Left ventricle myocardium inferior (tissue), 1 donor: ENCODE data around the gene REPS1. TPM values are rescaled to one million over a fixed set of nuclear protein-coding genes. Genes with fewer than 3 reads are reported as not detected.

ENCODE experiments used
- DNase-seq: peaks from one replicate; pipeline ENCODE4 v3.0.0-alpha.2; 2020
- H3K27ac ChIP-seq: fragments of 200-600 bp; replicated peaks from 2 replicates; pipeline ENCODE4 v1.8.0; 2021
- H3K27me3 ChIP-seq: fragments of 200-600 bp; 2 replicates; pipeline ENCODE4 v1.8.0; 2021; ENCODE audit warnings: low read depth
- H3K36me3 ChIP-seq: fragments of 200-600 bp; 2 replicates; pipeline ENCODE4 v1.8.0; 2021
- H3K4me1 ChIP-seq: fragments of 200-600 bp; 2 replicates; pipeline ENCODE4 v1.8.0; 2021
- H3K4me3 ChIP-seq: fragments of 200-600 bp; 2 replicates; pipeline ENCODE4 v1.8.0; 2021; ENCODE audit warnings: mild to moderate bottlenecking, moderate library complexity
- H3K9me3 ChIP-seq: fragments of 200-600 bp; replicated peaks from 2 replicates; pipeline ENCODE4 v1.8.0; 2021
- intact Hi-C: fragments of 100-400 bp; cut with micrococcal nuclease; formaldehyde crosslinking; loops from one replicate; pipeline ENCODE4 v1.11.0; 2022
- total RNA-seq: library from RNA; stranded (reverse); fragmentation: NEBNext Ultra II Directional; extraction: Animal tissue kit (Norgen Biotek cat#: 25700); gene quantifications from one replicate; pipeline ENCODE4 v1.2.1, GENCODE V29; 2021
- TF ChIP-seq, protein P1 (sequence below): fragments of 200-600 bp; IDR thresholded peaks from 2 replicates; pipeline ENCODE4 v1.8.0; 2021; ENCODE audit warnings: antibody characterized with exemption, mild to moderate bottlenecking, borderline replicate concordance
- donor health status: DM: no; HTN: yes; CAD: no; lungs with severe emphysema.

REPS1 gene
- total RNA-seq, 1 donor from 2014 or later = 30.6 TPM

DNA sequence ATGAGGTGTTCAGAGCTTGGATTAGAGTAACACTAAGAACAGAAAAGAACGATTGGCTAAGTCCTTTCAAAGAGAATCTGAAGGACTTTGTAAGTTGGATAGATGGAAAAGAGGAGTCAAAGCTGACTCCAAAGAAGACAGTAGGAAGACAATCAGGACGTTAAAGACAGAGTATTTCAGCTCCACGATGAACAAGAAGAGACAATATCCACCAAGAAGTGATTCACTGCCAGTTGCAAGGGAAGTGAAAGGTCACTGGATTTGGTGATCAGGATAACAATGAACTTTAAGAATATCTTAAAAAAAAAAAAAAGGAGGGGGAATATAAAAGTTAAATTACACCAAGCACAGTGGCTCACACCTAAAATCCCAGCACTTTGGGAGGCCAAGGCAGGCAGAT, 17.9 kb downstream of the REPS1 start:
- intact Hi-C loops = no loop called here
- H3K27me3 ChIP-seq = no peaks in the 10 kb centered on the region
- H3K4me1 ChIP-seq = peaks cover 95% of the 10 kb centered on the region
- H3K4me3 ChIP-seq = no peak overlapping the region
- no peaks in the 10 kb centered on the region for H3K9me3 ChIP-seq
- no peak for DNase-seq
- TF ChIP-seq, protein P1, sequence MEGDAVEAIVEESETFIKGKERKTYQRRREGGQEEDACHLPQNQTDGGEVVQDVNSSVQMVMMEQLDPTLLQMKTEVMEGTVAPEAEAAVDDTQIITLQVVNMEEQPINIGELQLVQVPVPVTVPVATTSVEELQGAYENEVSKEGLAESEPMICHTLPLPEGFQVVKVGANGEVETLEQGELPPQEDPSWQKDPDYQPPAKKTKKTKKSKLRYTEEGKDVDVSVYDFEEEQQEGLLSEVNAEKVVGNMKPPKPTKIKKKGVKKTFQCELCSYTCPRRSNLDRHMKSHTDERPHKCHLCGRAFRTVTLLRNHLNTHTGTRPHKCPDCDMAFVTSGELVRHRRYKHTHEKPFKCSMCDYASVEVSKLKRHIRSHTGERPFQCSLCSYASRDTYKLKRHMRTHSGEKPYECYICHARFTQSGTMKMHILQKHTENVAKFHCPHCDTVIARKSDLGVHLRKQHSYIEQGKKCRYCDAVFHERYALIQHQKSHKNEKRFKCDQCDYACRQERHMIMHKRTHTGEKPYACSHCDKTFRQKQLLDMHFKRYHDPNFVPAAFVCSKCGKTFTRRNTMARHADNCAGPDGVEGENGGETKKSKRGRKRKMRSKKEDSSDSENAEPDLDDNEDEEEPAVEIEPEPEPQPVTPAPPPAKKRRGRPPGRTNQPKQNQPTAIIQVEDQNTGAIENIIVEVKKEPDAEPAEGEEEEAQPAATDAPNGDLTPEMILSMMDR = no peak
- no peaks in the 10 kb centered on the region for H3K36me3 ChIP-seq
- peak overlapping the region; percentile 69 for H3K27ac ChIP-seq

DNA sequence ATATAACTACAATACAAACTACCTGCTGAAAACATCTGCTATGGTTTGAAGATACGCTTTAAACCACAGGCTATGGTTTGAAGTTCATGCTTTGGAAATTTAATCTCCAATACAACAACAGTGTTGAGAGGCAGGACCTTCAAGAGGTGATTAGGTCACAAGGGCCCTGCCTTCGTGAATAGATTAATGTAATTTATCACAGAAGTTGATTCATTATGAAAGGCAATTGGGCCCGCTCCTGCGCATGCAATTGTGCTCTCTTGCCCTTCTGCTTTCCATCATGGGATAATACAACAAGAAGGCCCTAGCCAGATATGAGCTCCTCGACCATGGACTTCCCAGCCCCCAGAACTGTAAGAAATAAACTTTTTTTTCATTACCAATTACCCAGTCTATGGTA, 21.2 kb downstream of the REPS1 start:
- no peak for DNase-seq
- Histone ChIP-seq H3K9me3 (no peaks in the 10 kb centered on the region), H3K27ac (no peak overlapping the region), H3K4me3 (no peak overlapping the region), H3K4me1 (peaks cover 91% of the 10 kb centered on the region), H3K36me3 (no peaks in the 10 kb centered on the region), H3K27me3 (no peaks in the 10 kb centered on the region)
- TF ChIP-seq, protein P1 = no peak
- intact Hi-C loops = no loop called here

DNA sequence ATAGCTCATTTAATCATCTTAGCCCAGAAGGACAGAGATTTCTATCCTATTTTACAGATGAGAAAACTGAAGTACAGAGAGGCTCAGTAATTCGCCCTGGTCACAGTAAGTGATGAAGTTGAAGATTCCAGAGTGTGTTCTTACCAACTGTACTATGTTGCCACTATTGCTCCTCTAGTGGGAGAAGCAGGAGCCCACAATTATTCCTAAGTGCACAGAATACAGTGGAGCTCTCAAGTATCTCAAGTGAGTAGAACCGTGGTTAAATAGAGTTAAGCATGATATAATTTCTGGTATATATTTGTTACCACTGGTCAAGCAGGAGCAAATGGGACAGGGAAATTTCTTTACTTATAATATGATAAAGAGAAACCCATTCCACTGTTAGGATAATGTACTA, 22.1 kb downstream of the REPS1 start:
- intact Hi-C loops = no loop called here

DNA sequence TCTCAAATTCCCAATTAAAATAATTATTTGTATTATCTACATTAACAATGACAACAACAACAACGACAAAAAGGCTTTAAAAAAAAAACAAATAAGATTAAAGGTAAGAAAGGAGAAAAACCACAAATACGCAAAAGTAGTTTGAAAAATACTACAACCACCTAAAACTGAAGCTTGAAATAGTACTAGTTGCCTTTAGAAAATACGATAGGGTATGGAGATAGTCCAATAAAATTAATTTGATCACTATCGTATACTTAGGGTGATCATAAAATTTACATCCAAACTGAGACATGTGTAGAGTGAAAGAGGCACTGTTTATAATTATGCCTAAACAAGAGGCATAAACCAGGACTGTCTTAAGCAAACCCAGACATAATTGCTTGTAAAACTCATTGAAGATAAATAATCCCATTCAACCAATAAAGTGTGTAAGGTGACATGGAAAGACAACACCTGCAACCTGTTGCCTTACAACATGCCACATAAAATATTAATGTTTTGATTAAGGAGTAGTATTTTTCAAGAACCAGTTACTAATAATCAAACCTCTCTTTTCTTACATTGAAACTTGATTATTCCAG, 22.7 kb downstream of the REPS1 start:
- H3K9me3 ChIP-seq = no peaks in the 10 kb centered on the region
- H3K4me3 ChIP-seq = no peak overlapping the region
- TF ChIP-seq, protein P1 = no peak
- peaks cover 81% of the 10 kb centered on the region for H3K4me1 ChIP-seq
- H3K27me3 ChIP-seq = no peaks in the 10 kb centered on the region
- no peak overlapping the region for H3K27ac ChIP-seq
- no peaks in the 10 kb centered on the region for H3K36me3 ChIP-seq
- intact Hi-C loops = no loop called here
- no peak for DNase-seq

More for the DNA sequence above, 22.1 kb downstream of the REPS1 start:
- Histone ChIP-seq H3K27me3 (no peaks in the 10 kb centered on the region), H3K9me3 (no peaks in the 10 kb centered on the region), H3K27ac (no peak overlapping the region), H3K36me3 (no peaks in the 10 kb centered on the region), H3K4me1 (peaks cover 87% of the 10 kb centered on the region), H3K4me3 (no peak overlapping the region)
- no peak for DNase-seq
- TF ChIP-seq, protein P1 = no peak

DNA sequence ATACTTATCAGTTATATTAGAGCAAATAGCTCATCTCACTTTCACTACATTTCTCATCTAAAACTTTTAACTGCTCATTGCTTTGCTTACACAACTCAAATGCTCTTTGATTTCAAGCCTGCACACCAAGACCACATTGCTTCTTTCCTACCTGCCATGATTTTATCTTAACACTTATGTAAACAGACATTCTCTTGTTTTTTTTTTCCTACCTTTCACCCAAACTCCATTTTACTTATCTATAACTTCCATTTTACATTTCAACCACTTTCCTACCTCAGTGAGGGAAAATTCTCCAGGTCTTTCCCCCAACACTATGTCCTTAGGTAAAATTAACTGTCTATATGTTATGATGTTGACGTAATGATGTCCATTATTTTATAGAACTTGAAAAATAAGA, 24.0 kb downstream of the REPS1 start:
- peaks cover 71% of the 10 kb centered on the region for H3K4me1 ChIP-seq
- H3K36me3 ChIP-seq = no peaks in the 10 kb centered on the region
- peak overlapping the region; percentile 30 for H3K27ac ChIP-seq
- no peaks in the 10 kb centered on the region for H3K27me3 ChIP-seq
- H3K9me3 ChIP-seq = no peaks in the 10 kb centered on the region
- intact Hi-C loops = no loop called here
- no peak overlapping the region for H3K4me3 ChIP-seq
- TF ChIP-seq, protein P1 = no peak
- no peak for DNase-seq

DNA sequence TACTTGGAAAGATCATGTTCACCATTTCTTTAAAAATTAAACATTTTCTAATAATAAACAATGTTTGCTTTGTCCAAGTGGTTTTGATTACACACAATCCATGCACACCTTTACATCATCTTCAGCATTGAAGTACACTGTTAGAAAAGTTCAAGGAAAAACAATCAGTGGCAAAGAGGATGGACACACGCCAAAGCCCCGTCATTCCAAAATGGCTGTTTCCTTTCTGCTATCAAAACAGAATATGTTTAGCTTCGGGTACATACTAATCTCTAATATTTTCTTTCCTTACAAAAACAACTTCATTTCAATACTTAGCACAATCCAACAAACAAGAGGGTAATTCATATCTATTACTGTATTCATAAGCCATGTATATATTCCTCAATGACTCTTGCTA, 24.5 kb downstream of the REPS1 start:
- H3K9me3 ChIP-seq = no peaks in the 10 kb centered on the region
- H3K4me1 ChIP-seq = peaks cover 71% of the 10 kb centered on the region
- H3K36me3 ChIP-seq = no peaks in the 10 kb centered on the region
- peak overlapping the region; percentile 30 for H3K27ac ChIP-seq
- H3K4me3 ChIP-seq = no peak overlapping the region
- DNase-seq = no peak
- intact Hi-C loops = no loop called here
- H3K27me3 ChIP-seq = no peaks in the 10 kb centered on the region
- TF ChIP-seq, protein P1 = no peak
